OCI-LY7 (cell line): Measurements from ENCODE around the gene NTM. TPM values are rescaled to one million over a fixed set of nuclear protein-coding genes. Genes with fewer than 3 reads are reported as not detected.

Experiments
- BruUV-seq: library from RNA; stranded (reverse); fragments of 400-500 nt; replicated peaks from 2 replicates; lab custom pipeline; 2021; lab: Mats Ljungman, UMichigan
- CTCF ChIA-PET: fragments of 300-600 bp; sonication (Branson Sonifier 250); formaldehyde crosslinking; loops from one replicate; lab custom pipeline; 2022; ENCODE audit warnings: antibody characterized with exemption; ENCODE audit not compliant: unreplicated experiment; lab: Charles Lee
- POLR2A ChIA-PET: fragments of 300-600 bp; sonication (Branson Sonifier 250); formaldehyde crosslinking; loops from one replicate; lab custom pipeline; 2022; ENCODE audit warnings: antibody characterized with exemption; lab: Charles Lee
- DNase-seq: peaks from one replicate; pipeline ENCODE4 v3.0.0-alpha.2; 2015; ENCODE audit warnings: low spot score
- H2AFZ ChIP-seq: fragments of 200-600 bp; sonication (generic), shearing (Covaris generic); 2 replicates; pipeline ENCODE4 v1.6.1; 2014; ENCODE audit warnings: mild to moderate bottlenecking, antibody characterized with exemption, low read length, moderate library complexity
- H3K27ac ChIP-seq: fragments of 200-600 bp; sonication (generic); 2 replicates; pipeline ENCODE4 v1.5.1; 2014; ENCODE audit warnings: mixed run types, low read depth, mild to moderate bottlenecking, moderate library complexity, low read length, inconsistent platforms; ENCODE audit not compliant: poor library complexity, severe bottlenecking
- H3K36me3 ChIP-seq: fragments of 200-600 bp; sonication (generic); 2 replicates; pipeline ENCODE4 v1.6.1; 2014; ENCODE audit warnings: mild to moderate bottlenecking, antibody characterized with exemption, low read length, moderate library complexity, mixed read lengths; ENCODE audit not compliant: insufficient read depth
- H3K4me1 ChIP-seq: fragments of 200-600 bp; sonication (generic); 2 replicates; pipeline ENCODE4 v1.5.1; 2014; ENCODE audit warnings: mild to moderate bottlenecking, low read length; ENCODE audit not compliant: insufficient read depth, poor library complexity, severe bottlenecking
- H3K4me2 ChIP-seq: fragments of 200-600 bp; sonication (generic); 2 replicates; pipeline ENCODE4 v1.6.1; 2014; ENCODE audit warnings: mild to moderate bottlenecking, low read length
- H3K4me3 ChIP-seq: fragments of 200-600 bp; sonication (generic); 2 replicates; pipeline ENCODE4 v1.5.1; 2014; ENCODE audit warnings: mild to moderate bottlenecking, low read depth, low read length; ENCODE audit not compliant: poor library complexity, severe bottlenecking
- H3K79me2 ChIP-seq: fragments of 200-600 bp; sonication (generic); 2 replicates; pipeline ENCODE4 v1.6.1; 2016; ENCODE audit warnings: low read depth, mild to moderate bottlenecking, low read length, moderate library complexity, mixed read lengths; ENCODE audit not compliant: insufficient read depth
- H3K9me2 ChIP-seq: fragments of 200-600 bp; sonication (generic); 2 replicates; pipeline ENCODE4 v1.6.1; 2016; ENCODE audit warnings: mild to moderate bottlenecking, low read length, mixed read lengths; ENCODE audit not compliant: insufficient read depth
- H3K9me3 ChIP-seq: fragments of 200-600 bp; sonication (generic); 2 replicates; pipeline ENCODE4 v1.6.1; 2014; ENCODE audit warnings: mild to moderate bottlenecking, mixed run types, low read length, mixed read lengths
- H4K20me1 ChIP-seq: fragments of 200-600 bp; sonication (generic); 2 replicates; pipeline ENCODE4 v1.6.1; 2014; ENCODE audit warnings: mild to moderate bottlenecking, antibody characterized with exemption, low read length, moderate library complexity, mixed read lengths; ENCODE audit not compliant: insufficient read depth
- EZH2phosphoT487 ChIP-seq: fragments of 200-600 bp; sonication (generic); IDR thresholded peaks from 2 replicates; pipeline ENCODE4 v1.6.1; 2018; ENCODE audit warnings: low read depth, borderline replicate concordance, mild to moderate bottlenecking, mixed run types, antibody characterized with exemption, low read length, moderate library complexity, mixed read lengths
- intact Hi-C: fragments of 100-400 bp; cut with micrococcal nuclease; formaldehyde crosslinking; loops from one replicate; pipeline ENCODE4 v1.10.0; 2022; ENCODE audit not compliant: unreplicated experiment
- total RNA-seq, 2 experiments: library from RNA; depleted of rRNA in 1 of 2; stranded (reverse); fragments of >200 nt in 1 of 2; shearing (Covaris generic) in 1 of 2; gene quantifications; 2 replicates each; pipeline ENCODE4 v1.2.3, GENCODE V29; 2014 to 2022
- TF ChIP-seq, protein P1 (sequence below): fragments of 200-600 bp; sonication (generic); conservative IDR thresholded peaks from 2 replicates; pipeline ENCODE4 v1.5.1; 2014; ENCODE audit warnings: mild to moderate bottlenecking, antibody characterized with exemption, low read length, moderate library complexity, mixed read lengths

Gene NTM
- total RNA-seq, 2 experiments from 2014 or later = not detected

DNA sequence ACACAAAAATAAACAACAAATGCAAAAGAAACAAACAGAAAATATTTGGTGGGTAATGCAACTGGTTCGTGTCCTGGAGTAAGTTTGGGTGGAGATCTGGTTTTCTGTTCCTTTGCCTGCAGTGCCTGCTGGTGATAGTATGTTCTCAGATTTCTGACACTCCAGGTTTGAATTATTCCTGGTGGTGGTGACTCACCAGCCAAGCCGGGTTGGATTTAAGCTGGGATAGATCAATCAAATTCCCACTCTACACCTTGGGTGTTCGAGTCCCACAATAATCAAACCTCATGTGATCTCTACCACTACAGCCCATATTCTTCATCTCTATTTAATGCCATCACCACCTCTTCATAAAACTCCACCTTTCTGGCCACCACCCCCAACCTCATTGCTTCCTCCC, 421.8 kb downstream of the NTM start:
- no peaks in the 10 kb centered on the region for H3K9me3 ChIP-seq
- BruUV-seq = no TSS peak
- no peak overlapping the region for H3K27ac ChIP-seq
- TF ChIP-seq, protein P1, sequence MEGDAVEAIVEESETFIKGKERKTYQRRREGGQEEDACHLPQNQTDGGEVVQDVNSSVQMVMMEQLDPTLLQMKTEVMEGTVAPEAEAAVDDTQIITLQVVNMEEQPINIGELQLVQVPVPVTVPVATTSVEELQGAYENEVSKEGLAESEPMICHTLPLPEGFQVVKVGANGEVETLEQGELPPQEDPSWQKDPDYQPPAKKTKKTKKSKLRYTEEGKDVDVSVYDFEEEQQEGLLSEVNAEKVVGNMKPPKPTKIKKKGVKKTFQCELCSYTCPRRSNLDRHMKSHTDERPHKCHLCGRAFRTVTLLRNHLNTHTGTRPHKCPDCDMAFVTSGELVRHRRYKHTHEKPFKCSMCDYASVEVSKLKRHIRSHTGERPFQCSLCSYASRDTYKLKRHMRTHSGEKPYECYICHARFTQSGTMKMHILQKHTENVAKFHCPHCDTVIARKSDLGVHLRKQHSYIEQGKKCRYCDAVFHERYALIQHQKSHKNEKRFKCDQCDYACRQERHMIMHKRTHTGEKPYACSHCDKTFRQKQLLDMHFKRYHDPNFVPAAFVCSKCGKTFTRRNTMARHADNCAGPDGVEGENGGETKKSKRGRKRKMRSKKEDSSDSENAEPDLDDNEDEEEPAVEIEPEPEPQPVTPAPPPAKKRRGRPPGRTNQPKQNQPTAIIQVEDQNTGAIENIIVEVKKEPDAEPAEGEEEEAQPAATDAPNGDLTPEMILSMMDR = no peak
- TF ChIP-seq EZH2phosphoT487 = no peak
- H3K4me1 ChIP-seq = no peaks in the 10 kb centered on the region
- no peaks in the 10 kb centered on the region for H3K36me3 ChIP-seq
- ChIA-PET POLR2A (no interaction called here), CTCF (no interaction called here)
- H4K20me1 ChIP-seq = no peaks in the 10 kb centered on the region
- no peak overlapping the region for H3K4me2 ChIP-seq
- intact Hi-C loops = no loop called here
- no peaks in the 10 kb centered on the region for H3K9me2 ChIP-seq
- no peak overlapping the region for H2AFZ ChIP-seq
- no peaks in the 10 kb centered on the region for H3K79me2 ChIP-seq
- no peak for DNase-seq
- H3K4me3 ChIP-seq = no peak overlapping the region

DNA sequence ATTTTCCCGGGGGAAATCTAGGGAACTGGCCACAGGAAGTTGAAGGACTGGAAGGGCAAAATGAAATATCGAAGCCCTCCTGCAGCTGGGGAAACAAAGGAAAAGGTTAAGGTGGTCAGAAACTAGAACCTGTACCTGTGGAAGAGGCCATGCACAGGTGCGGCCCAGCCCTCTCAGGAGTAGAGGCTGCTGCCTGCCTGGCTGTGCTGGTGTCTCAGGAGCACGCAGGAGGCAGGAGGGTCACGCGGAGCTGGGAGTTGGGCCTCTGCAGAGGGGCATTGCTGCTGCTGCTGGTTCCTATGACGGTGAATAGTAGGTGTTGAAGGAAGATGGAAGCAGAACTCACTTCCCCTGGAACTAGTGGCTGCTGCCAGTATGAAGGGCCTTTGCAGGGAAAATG, 425.7 kb downstream of the NTM start:
- DNase-seq = no peak
- Histone ChIP-seq H3K4me2 (no peak overlapping the region), H3K9me2 (no peaks in the 10 kb centered on the region), H2AFZ (no peak overlapping the region), H3K79me2 (no peaks in the 10 kb centered on the region), H3K9me3 (no peaks in the 10 kb centered on the region), H3K36me3 (no peaks in the 10 kb centered on the region), H3K4me1 (no peaks in the 10 kb centered on the region), H3K27ac (no peak overlapping the region), H4K20me1 (no peaks in the 10 kb centered on the region), H3K4me3 (no peak overlapping the region)
- intact Hi-C loops = no loop called here
- TF ChIP-seq EZH2phosphoT487 = no peak
- TF ChIP-seq, protein P1 = no peak
- no TSS peak for BruUV-seq
- CTCF ChIA-PET = no interaction called here
- POLR2A ChIA-PET = no interaction called here

DNA sequence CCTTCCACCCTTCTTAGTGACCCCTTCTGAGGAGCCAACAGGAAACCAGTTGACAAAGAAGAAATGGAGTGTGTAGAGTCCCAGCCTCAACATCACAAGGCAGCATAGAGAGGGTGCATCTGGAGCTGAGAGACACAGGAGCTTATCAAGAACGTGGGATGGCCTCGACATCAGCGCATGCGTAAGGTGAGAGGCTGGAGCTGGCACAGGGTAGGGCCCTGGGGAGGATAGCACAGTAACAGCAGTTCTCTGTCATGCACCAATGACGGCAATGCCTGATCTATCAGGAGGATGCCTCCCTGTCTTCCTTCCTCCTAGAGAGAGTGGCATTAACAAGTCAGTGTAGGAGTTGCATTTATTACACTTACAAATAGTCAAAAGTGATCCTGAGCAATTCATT, 426.1 kb downstream of the NTM start:
- ChIA-PET CTCF (no interaction called here), POLR2A (no interaction called here)
- Histone ChIP-seq H3K79me2 (no peaks in the 10 kb centered on the region), H3K27ac (no peak overlapping the region), H2AFZ (no peak overlapping the region), H4K20me1 (no peaks in the 10 kb centered on the region), H3K4me2 (no peak overlapping the region), H3K4me1 (no peaks in the 10 kb centered on the region), H3K9me2 (no peaks in the 10 kb centered on the region), H3K36me3 (no peaks in the 10 kb centered on the region), H3K4me3 (no peak overlapping the region), H3K9me3 (no peaks in the 10 kb centered on the region)
- no TSS peak for BruUV-seq
- no peak for TF ChIP-seq EZH2phosphoT487
- TF ChIP-seq, protein P1 = no peak
- DNase-seq = no peak
- intact Hi-C loops = no loop called here
